WTC11 (cell line): ENCODE results near the gene FNIP2. TPM values are rescaled to one million over a fixed set of nuclear protein-coding genes. Genes with fewer than 3 reads are reported as not detected.

Experiments
- ATAC-seq: fragments of 200-7000 bp; cut with Tn5 transposase; 2 replicates; pipeline ENCODE4 v1.10.0; 2021; ENCODE audit warnings: mild to moderate bottlenecking, moderate library complexity
- CTCF ChIA-PET: fragments of 300-600 bp; sonication (Branson Sonifier 250); formaldehyde crosslinking; loops from one replicate; lab custom pipeline; 2021; ENCODE audit warnings: antibody characterized with exemption; lab: Charles Lee
- POLR2A ChIA-PET: fragments of 350-600 bp; sonication (Branson Sonifier 250); formaldehyde crosslinking; loops from one replicate; lab custom pipeline; 2021; ENCODE audit warnings: antibody characterized with exemption; lab: Charles Lee
- DNase-seq: peaks from one replicate; pipeline ENCODE4 v3.0.0; 2021; ENCODE audit warnings: low spot score
- H3K27ac Mint-ChIP-seq: 2 replicates; pipeline ENCODE4 v1.8.0; 2021; ENCODE audit warnings: mixed read lengths
- H3K27me3 Mint-ChIP-seq: 2 replicates; pipeline ENCODE4 v1.8.0; 2021; ENCODE audit warnings: low read depth, mild to moderate bottlenecking, moderate library complexity, mixed read lengths
- H3K36me3 Mint-ChIP-seq: 2 replicates; pipeline ENCODE4 v1.8.0; 2021; ENCODE audit warnings: mixed read lengths
- H3K4me1 Mint-ChIP-seq: 2 replicates; pipeline ENCODE4 v1.8.0; 2022; ENCODE audit warnings: mixed read lengths
- H3K4me3 Mint-ChIP-seq: 2 replicates; pipeline ENCODE4 v1.8.0; 2021; ENCODE audit warnings: mild to moderate bottlenecking, moderate library complexity, mixed read lengths
- H3K9me3 Mint-ChIP-seq: 2 replicates; pipeline ENCODE4 v1.8.0; 2021; ENCODE audit warnings: mixed read lengths
- ATF3 ChIP-seq: sonication (generic); formaldehyde crosslinking; conservative IDR thresholded peaks from 2 replicates; pipeline ENCODE4 v1.8.1; 2022; ENCODE audit warnings: mild to moderate bottlenecking, missing genetic modification reagents
- CBFB ChIP-seq: sonication (generic); formaldehyde crosslinking; IDR thresholded peaks from 2 replicates; pipeline ENCODE4 v1.8.1; 2022; ENCODE audit warnings: mild to moderate bottlenecking, low read depth, missing genetic modification reagents
- CDX4 ChIP-seq: fragments of 250-450 bp; sonication (Bioruptor Pico); IDR thresholded peaks from 2 replicates; pipeline ENCODE4 v1.9.0; 2021; ENCODE audit warnings: moderate library complexity, mild to moderate bottlenecking, inconsistent platforms, borderline replicate concordance
- CREM ChIP-seq: sonication (generic); formaldehyde crosslinking; IDR thresholded peaks from 2 replicates; pipeline ENCODE4 v1.8.1; 2022; ENCODE audit warnings: mild to moderate bottlenecking, missing genetic modification reagents, moderate library complexity
- E2F1 ChIP-seq: sonication (generic); formaldehyde crosslinking; IDR thresholded peaks from 2 replicates; pipeline ENCODE4 v1.8.0; 2022; ENCODE audit warnings: mild to moderate bottlenecking, missing genetic modification reagents
- FOXK1 ChIP-seq: sonication (generic); formaldehyde crosslinking; IDR thresholded peaks from 2 replicates; pipeline ENCODE4 v1.8.0; 2022; ENCODE audit warnings: mild to moderate bottlenecking, moderate library complexity, missing genetic modification reagents
- FOXP1 ChIP-seq: sonication (generic); formaldehyde crosslinking; IDR thresholded peaks from 2 replicates; pipeline ENCODE4 v1.8.0; 2022; ENCODE audit warnings: missing genetic modification reagents, mild to moderate bottlenecking, moderate library complexity, borderline replicate concordance
- FOXP4 ChIP-seq: sonication (generic); formaldehyde crosslinking; IDR thresholded peaks from 2 replicates; pipeline ENCODE4 v1.8.0; 2022; ENCODE audit warnings: mild to moderate bottlenecking, missing genetic modification reagents
- GABPB1 ChIP-seq: sonication (generic); formaldehyde crosslinking; IDR thresholded peaks from 2 replicates; pipeline ENCODE4 v1.8.1; 2023; ENCODE audit warnings: mild to moderate bottlenecking, missing genetic modification reagents
- MXD4 ChIP-seq: fragments of 250-450 bp; sonication (Bioruptor Pico); IDR thresholded peaks from 2 replicates; pipeline ENCODE4 v1.8.0; 2021; ENCODE audit warnings: mild to moderate bottlenecking, moderate library complexity, borderline replicate concordance
- NR1H2 ChIP-seq: sonication (generic); formaldehyde crosslinking; IDR thresholded peaks from 2 replicates; pipeline ENCODE4 v1.9.0; 2021; ENCODE audit warnings: mild to moderate bottlenecking, moderate library complexity, missing genetic modification reagents
- RELA ChIP-seq: sonication (generic); formaldehyde crosslinking; IDR thresholded peaks from 2 replicates; pipeline ENCODE4 v1.8.1; 2022; ENCODE audit warnings: missing genetic modification reagents, mild to moderate bottlenecking, borderline replicate concordance
- RORB ChIP-seq: fragments of 250-450 bp; sonication (Bioruptor Pico); IDR thresholded peaks from 2 replicates; pipeline ENCODE4 v1.9.0; 2021; ENCODE audit warnings: mild to moderate bottlenecking
- SMAD3 ChIP-seq: sonication (generic); formaldehyde crosslinking; IDR thresholded peaks from 2 replicates; pipeline ENCODE4 v1.8.0; 2022; ENCODE audit warnings: missing genetic modification reagents, mild to moderate bottlenecking, borderline replicate concordance
- SP1 ChIP-seq: sonication (generic); formaldehyde crosslinking; conservative IDR thresholded peaks from 2 replicates; pipeline ENCODE4 v1.8.1; 2022; ENCODE audit warnings: missing genetic modification reagents
- ZNF138 ChIP-seq: sonication (generic); formaldehyde crosslinking; conservative IDR thresholded peaks from 2 replicates; pipeline ENCODE4 v1.8.1; 2022; ENCODE audit warnings: mild to moderate bottlenecking, moderate library complexity, missing genetic modification reagents
- ZNF219 ChIP-seq: sonication (generic); formaldehyde crosslinking; IDR thresholded peaks from 2 replicates; pipeline ENCODE4 v1.8.0; 2023; ENCODE audit warnings: missing genetic modification reagents, mild to moderate bottlenecking, borderline replicate concordance
- ZNF263 ChIP-seq: sonication (generic); formaldehyde crosslinking; IDR thresholded peaks from 2 replicates; pipeline ENCODE4 v1.8.1; 2022; ENCODE audit warnings: low read depth, mild to moderate bottlenecking, moderate library complexity, missing genetic modification reagents
- ZNF396 ChIP-seq: fragments of 250-450 bp; sonication (Bioruptor Pico); IDR thresholded peaks from 2 replicates; pipeline ENCODE4 v1.8.0; 2021; ENCODE audit warnings: mild to moderate bottlenecking, moderate library complexity, borderline replicate concordance
- ZNF532 ChIP-seq: fragments of 250-450 bp; sonication (Bioruptor Pico); IDR thresholded peaks from 2 replicates; pipeline ENCODE4 v1.9.0; 2021; ENCODE audit warnings: mild to moderate bottlenecking, borderline replicate concordance
- ZSCAN18 ChIP-seq: fragments of 250-450 bp; sonication (Bioruptor Pico); IDR thresholded peaks from 2 replicates; pipeline ENCODE4 v2.1.2; 2022; ENCODE audit warnings: mild to moderate bottlenecking, moderate library complexity
- total RNA-seq: library from RNA; stranded (reverse); gene quantifications from 3 replicates; pipeline ENCODE4 v1.2.3, GENCODE V29; 2021

Gene FNIP2
- total RNA-seq, 1 experiment from 2014 or later = 8.6 TPM

- peaks cover 6% of the 10 kb centered on the region for H3K36me3 Mint-ChIP-seq
- H3K4me3 Mint-ChIP-seq = no peak overlapping the region
- peaks cover 5% of the 10 kb centered on the region for H3K9me3 Mint-ChIP-seq
- POLR2A ChIA-PET = no interaction called here
- TF ChIP-seq ZNF138 (no peak), CDX4 (CRISPR knock-in tag) (no peak), ZNF219 (no peak), ZNF532 (CRISPR knock-in tag) (no peak), FOXP1 (CRISPR knock-in tag) (no peak), ZNF263 (CRISPR knock-in tag) (no peak)
- TF ChIP-seq, all 79 proteins: peak for 0
- Mint-ChIP-seq H3K27ac (no peak overlapping the region), H3K27me3 (no peaks in the 10 kb centered on the region), H3K4me1 (peaks cover 42% of the 10 kb centered on the region)
- no peak for DNase-seq
- ATAC-seq = no peak
- CTCF ChIA-PET = interaction anchor here (1.1 kb wide), 1 partner anchor 15 kb away, joined by 3 read pairs; no protein-coding TSS in a partner anchor
Observed at GRCh38 chr4:158841540-158841939, 72.7 kb downstream of the FNIP2 start.

GRCh38 chr4:158845311-158846041 is 76.7 kb downstream of the FNIP2 start:
- ATAC-seq (peak; percentile 92), DNase-seq (peak; percentile 35)
- TF ChIP-seq ZNF396 (CRISPR knock-in tag) (0 out of 2 replicates have a peak, but pooled peaks have one; percentile 37), ATF3 (CRISPR knock-in tag) (no peak), CBFB (CRISPR knock-in tag) (no peak), GABPB1 (peak; percentile 84), E2F1 (CRISPR knock-in tag) (no peak), RELA (no peak), SP1 (no peak), SMAD3 (CRISPR knock-in tag) (no peak), NR1H2 (CRISPR knock-in tag) (no peak), FOXK1 (CRISPR knock-in tag) (0 out of 2 replicates have a peak, but pooled peaks have one; percentile 43), CREM (CRISPR knock-in tag) (peak; percentile 33; the same call in 1 of the 2 replicates), MXD4 (CRISPR knock-in tag) (no peak), ZSCAN18 (0 out of 2 replicates have a peak, but pooled peaks have one; percentile 51), FOXP4 (CRISPR knock-in tag) (peak; percentile 57; the same call in 1 of the 2 replicates), RORB (CRISPR knock-in tag) (no peak)
- Mint-ChIP-seq H3K4me1 (peaks cover 48% of the 10 kb centered on the region), H3K9me3 (no peaks in the 10 kb centered on the region), H3K36me3 (no peaks in the 10 kb centered on the region), H3K27ac (peak overlapping the region; percentile 99), H3K4me3 (peak overlapping the region; percentile 50), H3K27me3 (no peaks in the 10 kb centered on the region)
- ChIA-PET POLR2A (interaction anchor here (0.6 kb wide), 1 partner anchor 569 kb away, joined by 4 read pairs; no protein-coding TSS in a partner anchor), CTCF (interaction anchor here (0.9 to 1.5 kb wide), 4 partner anchors 41 to 357 kb away, joined by 3 to 6 read pairs (median 4); no protein-coding TSS in a partner anchor)
